NCI-H2227 (cell line): ENCODE results near the gene DOCK9.

ENCODE experiments used
- DNase-seq: peaks from one replicate; lab custom pipeline; 2025; ENCODE audit not compliant: unreplicated experiment; lab: John Stamatoyannopoulos, UW

The DOCK9 gene

DNA sequence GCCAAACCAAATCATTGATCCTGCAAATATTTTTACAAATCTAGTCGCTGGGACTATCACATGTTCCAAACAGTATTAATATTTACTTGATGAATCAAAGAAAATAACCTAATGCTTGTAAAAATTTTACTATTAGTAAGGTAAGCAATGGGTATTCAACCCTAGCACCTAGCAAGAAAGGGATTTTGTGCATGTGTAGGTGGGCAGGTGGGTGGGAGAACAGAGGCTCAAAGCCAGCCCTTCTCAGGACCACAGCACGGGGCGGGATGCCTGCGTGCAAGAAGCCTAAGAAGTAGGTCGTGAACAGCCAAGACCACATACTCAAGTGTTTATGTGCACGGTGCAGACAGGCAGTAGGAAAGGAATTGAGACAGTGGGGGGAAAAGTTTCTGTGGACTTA, 26.6 kb downstream of the DOCK9 start:
- DNase-seq: no peak

DNA sequence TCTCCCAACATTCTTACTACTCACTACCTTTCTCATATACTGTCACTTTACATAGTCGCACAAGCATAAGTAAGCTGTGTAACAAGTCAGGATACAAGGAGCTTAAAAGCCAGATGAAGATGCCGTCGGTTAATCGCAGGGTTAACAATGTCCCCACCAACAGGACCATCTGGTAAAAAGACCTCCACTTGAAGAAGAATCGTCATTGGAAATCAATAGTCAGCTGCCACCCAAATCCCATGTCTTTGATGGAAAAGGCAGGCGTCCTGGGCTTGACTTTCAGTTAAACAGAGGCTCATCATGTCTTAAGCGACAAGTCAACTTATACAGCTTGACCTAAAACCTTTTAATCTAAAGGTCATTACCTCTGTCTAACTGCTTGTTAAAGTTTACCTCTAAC, 27.2 kb downstream of the DOCK9 start:
- no peak for DNase-seq

DNA sequence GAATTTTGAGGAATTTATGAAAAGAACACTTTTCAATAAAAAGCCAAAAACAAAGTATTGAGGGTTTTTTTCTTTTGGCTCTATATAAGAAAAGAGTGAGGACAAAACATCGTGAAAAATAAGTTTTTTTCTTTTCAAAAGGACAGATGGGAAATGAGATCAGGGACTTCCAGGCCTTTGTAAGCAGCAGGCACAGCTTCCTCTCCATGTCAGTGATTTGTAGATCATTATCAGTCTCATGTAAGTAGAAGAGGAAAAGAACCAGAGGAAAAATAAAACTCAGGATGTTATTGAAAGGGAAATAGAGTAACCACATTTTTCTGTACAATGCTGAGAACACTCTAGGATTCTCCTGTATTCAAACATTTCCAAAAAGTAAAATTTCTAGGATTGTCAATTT, 29.9 kb downstream of the DOCK9 start:
- DNase-seq: no peak

DNA sequence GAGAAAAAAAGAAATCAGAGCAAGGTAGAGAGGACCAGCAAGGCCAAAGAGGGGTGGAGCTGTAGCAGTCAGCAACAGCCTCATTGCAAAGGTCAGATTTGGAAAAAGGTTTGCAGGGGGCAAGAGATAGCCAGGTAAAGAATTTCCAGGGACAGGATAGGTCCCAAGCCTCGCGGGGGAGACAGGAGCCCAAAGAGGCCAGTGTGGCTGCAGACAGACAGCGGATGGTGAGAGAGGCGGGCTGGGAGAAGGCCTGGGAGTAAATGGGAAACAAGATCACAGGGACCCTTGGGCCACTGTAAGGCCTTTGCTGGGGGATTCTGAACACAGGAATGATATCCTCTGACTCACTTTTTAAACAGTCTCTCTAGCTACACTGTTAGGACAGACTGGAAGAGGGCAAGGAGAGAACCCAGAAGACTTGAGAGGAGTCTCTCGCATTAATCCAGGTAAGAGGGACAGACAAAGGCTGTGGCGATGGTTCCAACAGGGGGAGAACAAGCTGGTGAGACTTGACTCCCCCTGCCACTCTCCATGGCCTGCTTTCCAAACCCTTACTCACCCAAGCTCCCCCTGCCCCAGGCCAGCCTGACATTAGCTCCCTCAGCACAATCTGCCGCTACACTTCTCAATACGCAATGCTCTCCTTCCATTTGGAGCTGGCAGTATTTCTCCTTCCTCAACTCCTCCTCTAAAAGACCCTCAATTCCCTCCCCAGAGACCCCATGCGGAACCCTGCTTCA, 31.8 kb downstream of the DOCK9 start:
- DNase-seq: no peak

DNA sequence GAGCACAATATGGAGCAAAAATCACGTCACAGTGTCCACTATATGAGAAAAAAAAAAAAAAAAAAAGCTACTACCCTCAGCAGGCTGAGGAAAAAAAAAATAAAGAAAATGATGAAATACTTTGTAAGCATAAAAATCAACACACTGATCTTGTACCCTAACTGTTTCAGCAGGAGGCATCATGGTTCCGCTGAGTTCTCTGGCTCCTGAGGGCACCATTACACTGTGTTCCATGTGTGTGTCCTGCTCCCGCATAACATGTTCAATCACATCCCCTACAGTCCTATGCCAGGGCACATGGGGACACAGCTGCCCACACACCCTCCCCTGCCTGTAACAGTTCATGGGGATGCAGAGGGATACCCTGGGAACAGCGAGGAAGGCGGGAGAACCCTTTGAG, 33.5 kb downstream of the DOCK9 start:
- DNase-seq: no peak

DNA sequence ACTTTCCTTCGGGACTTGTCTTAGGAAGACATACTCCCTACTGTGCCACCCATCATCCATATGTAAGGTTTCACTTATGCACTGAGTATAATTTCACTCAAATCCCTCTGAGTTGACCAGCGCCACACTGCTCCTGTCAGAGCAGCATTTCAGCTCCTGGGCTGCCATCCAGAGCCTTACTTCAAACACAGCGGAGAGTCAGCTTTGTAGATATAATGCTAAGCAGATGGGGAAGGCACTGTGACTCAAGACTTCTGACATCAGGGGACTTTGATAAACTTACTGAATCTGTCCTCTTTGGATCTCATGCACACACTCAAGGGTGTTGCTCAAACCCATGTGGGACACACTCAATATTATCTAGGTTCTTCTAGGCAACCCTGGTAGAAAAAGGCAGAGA, 34.9 kb downstream of the DOCK9 start:
- no peak for DNase-seq

DNA sequence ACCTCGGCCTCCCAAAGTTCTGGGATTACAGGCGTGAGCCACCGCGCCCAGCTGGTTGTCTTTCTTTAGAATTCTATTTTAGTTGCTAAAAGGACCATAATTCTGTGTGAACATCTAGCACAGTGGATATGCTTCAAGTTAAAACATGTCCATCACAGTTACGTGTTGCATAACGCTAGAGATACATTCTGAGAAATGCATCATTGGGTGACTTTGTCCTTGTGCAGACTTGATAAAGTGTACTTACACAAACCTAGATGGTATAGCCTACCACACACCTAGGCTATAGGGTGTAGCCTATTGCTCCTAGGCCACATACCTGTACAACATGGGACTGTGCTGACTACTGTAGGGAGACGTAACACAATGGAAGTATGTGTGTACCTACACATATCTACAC, 35.4 kb downstream of the DOCK9 start:
- no peak for DNase-seq

DNA sequence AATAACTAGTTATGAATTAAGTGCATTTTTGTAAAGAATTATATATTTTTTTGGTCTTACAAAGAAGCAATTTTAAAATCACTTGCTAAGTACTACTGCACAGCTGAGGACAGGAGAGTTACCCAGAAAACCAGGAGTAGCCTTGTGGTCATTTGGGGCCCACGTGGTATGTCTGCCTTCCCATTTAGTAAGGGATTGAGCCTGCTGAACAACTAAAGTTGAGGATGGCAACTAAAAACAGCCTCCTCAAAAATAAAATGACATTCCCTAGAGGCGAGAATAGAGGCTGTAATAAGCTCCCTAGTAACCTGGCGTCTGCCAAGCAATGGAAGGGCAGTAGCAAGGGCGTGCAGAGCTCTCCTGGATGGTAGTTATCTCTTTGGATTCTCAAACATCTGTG, 36.3 kb downstream of the DOCK9 start:
- no peak for DNase-seq

DNA sequence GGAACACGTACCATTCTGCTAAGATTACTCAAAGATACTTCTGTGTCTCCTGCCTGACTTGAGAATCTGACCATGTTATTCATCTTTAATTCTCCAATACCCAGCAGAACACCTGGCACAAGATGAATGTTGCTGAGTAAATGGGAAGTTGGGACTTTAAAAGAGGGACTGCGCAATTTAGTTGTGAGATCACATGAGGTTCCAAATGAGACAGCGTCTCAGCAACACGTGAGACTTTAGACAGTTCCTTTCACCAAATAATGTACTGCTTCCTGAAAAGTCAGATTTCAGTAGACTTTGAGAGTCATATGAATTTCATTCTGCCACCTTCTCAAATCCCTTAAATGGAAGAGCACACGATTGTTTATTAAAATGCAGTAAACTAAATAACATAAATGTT, 36.7 kb downstream of the DOCK9 start:
- no peak for DNase-seq

DNA sequence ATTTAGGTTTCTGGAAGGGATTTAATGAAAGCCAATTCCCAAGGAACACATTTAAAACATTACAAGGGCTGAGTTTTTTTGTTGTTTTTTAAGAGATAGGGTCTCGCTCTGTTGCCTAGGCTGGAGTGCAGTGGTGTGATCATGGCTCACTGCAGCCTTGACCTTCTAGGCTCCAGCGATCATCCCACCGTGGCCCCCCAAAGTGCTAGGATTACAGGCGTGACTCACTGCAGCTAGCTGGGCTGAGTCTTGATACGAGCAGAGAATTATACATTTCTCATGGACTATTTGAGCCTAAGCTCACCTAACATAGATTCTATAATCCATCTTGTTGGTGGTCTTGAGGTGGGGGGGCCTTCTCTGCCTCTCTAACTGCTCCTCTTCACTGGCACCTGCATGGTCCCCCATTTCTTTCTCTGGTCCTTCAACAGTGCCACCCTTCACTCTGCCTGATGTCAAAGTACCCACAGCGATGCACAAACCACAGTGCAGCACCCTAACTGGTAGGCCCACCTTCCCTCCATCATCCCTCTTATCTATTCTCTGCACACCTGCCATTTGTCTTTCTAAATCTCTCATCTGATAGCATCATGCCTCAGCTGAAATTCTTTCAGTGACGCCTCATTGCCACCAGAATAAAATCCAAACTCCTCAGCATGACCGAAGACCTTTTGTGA, 37.4 kb downstream of the DOCK9 start:
- no peak for DNase-seq

DNA sequence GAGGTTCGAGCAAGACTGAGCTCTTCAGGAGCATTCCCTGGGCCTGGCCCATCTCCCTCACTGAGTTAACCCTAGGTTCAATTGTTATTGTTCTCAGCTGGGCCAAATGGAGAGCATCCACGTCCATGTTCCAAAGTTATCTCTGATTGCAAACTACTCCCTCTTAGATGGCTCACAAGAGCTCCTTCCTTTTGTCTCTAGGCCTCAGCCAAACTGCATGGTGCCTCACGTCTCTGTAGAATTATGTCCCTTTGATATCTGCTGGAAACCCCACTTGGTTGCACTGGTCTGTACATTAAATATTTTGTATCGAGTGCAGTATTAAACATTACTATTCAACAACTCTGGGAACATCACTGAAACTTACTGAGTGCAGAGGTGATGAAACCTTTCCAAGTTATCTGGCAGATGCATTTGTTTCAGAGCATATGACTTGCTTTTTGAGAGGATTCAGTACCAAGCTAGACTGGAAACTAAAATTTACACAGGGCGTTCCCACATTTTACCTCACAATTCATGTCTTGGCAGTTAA, 38.1 kb downstream of the DOCK9 start:
- no peak for DNase-seq

DNA sequence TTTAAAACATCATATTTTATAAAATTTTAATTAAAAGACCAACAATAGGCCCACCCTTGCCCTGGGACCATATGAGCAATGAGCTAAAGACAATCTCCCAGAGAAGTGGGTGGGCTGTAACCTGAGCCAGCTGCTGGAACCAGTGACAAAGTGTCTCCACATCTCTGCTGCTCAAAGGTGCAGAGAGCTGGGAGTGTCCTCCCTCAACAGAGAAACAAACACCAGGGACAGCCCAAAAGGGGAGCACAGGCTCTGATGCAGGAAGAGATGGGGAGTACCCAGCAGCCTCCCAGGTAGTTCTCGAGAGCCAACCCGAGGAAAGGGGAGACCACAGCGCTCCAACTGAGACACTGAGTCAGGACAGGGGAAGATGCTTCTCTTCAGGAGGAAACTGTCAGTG, 39.1 kb downstream of the DOCK9 start:
- DNase-seq: no peak

DNA sequence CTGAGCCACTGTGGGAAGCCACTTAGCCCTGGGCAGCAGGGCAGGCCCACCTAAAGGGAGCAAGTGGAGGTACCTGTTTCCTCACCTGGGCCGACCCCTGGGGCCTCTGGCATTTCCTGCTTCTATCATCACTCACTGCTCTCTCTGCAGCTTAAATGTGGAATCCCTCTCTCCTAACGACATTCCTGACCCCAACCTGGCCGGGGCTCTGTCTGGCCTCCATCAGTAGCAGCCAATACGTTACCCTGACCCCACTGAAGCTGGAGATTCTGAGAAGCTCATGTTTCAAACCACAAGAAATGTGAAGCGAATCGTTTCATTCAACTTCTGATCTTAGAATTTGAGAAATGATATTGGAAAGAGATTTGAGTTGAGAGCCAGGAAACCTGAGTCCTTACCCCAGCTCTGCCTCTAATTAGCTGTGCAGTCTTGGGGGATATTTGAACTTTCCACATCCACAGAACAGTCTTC, 39.9 kb downstream of the DOCK9 start:
- DNase-seq: no peak

DNA sequence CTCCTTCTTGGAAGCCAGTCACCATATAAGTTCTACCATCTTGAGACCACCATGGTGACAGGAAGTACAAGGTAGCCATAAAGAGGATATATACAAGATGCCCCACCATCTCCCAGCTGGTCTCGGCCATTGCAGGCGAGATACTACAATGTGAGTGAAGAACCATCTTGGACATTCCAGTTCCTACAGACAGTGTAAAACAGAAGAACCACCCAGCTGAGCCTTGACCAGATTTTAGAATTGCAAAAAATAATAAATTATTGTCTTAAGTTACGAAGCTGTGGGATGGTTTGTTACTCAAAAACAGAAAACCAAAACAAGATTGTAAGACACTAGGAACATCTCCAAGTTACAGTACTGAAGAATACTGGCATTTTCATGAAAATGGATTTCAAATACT, 43.6 kb downstream of the DOCK9 start:
- no peak for DNase-seq

DNA sequence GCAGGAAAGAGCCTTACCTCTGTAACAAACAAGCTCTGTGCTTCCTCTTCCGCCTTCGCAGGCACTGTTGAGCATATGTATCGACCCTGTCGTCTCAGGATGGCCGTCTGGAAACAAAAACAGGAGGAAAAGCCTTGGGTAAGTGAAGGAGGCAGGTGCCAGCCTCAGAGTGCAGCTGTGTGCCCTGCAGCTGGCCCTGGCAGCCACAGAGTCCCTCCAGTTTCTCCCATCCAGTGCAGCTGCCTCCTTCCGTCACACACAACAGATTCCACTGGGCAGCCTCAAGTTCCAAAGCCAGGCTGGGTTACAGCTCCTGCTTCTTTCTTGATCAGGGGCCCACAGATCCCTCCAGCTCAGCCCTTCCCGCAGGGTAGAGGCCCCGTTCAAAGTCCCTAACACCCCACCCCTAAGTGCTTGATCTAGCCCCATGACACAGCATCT, 47.7 kb downstream of the DOCK9 start:
- DNase-seq: no peak

DNA sequence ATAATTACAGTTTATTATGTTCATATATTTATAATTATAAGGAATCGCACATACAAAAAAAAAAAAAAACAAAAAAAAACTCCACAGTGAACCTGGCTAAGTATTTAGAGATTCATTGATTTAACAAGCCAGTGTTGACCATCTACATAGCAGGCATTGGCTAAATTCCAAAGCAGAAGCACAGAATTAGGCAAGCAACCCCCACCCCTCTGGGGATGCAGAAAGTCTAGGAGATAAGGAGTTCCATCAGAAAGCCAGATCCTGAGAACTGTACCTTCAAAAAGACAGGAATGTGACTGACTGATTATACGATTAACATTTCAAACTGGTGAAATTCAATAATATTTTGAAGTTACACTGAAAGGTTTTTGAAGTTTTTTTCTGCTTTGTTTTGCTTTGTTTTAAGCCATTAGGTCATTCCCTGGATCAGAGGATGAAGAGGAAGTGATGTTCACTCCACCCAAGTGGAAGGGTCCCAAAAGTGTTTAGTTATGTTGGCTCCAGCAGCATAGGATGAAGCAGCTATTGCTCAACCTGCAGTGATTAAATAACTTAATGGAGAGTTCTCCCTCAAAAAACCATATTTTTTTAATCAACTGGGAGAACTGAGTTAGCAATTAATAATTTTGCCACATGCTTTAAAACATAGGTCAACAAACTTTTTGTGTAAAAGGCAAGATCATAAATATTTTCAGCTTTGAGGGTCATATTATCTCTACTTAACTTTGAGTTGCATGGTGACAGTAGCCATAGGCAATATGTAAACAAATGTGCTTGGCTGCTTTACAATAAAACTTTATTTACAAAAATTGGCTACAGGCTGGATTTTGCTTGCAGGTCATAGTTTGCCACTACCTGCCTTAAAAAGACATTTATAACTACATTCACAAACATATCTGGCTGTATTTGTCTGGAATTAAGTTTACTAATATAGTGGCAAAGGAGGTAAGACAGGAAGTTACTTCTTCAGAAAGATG, 49.6 kb downstream of the DOCK9 start:
- no peak for DNase-seq

DNA sequence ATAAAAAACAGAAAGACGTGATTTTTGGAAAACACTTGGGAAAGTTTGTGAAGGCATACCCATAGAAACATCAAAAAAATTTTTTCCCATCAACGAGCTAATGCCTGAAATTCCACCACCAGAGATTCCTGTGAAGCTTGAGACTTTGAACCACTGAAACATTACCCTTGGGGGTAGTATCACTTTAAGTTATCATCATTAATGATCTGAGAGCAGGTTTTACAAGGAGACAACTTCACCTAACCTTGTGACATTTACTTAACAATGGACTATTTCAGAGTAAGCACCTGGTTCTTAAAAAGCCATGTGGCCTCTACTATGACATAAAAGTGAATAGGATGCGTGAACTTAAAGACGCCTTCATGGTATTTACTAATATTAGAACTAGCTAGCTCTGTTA, 51.9 kb downstream of the DOCK9 start:
- no peak for DNase-seq

DNA sequence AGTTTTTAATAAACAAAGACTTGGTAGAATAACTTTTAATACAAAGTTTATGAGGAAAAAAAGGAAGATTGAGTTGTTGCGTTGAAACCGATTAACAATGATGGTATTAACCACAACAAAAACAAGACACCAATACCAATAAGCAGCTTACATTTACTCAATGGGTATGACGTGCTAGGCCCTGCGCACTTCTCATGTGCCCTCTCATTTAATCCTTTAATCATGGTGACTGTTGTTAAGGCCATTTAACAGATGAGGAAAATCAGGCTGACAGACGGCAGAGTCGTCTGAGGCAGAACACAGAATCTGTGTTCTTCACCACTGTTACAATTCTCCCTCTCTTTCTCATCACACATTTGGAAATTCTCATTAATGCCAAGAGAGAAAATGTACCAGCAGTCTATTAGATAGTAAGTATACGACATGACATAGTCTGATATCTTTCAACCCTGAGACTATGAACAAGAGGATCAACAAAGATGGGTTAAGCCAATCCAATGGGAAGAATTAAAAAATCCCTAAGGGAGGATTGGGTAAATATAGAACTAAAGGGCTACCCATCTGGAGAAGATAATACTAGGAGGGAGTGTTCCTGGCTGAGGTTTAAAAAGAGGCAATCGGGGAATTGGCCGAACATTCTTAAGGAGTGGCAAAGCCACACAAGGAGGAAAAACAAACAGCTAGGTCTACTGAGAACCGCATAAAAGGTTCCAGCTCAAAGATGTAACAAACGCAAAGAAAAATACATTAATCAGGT, 54.0 kb downstream of the DOCK9 start:
- DNase-seq: no peak

DNA sequence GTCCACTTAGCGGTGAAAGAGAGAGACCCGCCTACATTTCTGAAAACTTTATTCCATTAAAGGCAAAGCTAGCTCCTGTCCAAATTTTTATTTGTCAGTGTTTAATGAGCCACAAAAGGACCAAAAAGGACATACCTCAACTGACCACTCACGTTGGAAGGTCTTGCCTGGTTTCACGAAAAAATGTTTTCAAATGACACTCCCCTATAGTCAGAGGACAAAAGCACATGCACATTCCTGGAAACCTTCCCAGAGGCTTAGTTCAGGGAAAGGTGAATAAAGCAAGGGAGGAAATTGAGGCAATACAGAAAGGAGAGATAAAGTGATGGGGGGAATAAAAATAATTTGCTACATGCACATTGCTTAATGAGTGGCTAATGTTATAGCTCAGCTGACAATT, 55.6 kb downstream of the DOCK9 start:
- no peak for DNase-seq

DNA sequence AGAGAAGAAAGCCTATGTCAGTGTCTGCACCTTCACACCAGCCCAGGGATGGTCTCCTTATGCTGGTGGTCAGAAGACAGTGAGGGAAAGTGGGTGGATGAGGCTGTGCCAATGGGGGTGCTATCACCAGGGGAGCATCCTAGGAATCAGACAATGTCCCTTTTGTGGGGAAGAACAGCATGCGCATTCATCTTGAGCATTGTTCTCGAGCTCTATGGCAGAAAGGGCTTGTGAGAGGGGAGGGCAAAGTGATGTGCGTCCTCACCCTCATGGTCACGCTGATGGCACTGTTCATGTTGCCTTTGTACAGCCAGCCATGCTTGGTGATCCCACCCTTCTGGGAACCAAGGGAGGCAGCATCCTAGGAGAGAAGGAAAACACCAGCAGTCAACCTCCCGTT, 56.1 kb downstream of the DOCK9 start:
- DNase-seq: no peak
